Measurements from ENCODE around the gene CDKAL1.
"Not testable (repeated sequence)": the region's sequence is repeated elsewhere in the genome, so short reads cannot be mapped to it uniquely, and the experiment has no call there.

Gene CDKAL1

DNA sequence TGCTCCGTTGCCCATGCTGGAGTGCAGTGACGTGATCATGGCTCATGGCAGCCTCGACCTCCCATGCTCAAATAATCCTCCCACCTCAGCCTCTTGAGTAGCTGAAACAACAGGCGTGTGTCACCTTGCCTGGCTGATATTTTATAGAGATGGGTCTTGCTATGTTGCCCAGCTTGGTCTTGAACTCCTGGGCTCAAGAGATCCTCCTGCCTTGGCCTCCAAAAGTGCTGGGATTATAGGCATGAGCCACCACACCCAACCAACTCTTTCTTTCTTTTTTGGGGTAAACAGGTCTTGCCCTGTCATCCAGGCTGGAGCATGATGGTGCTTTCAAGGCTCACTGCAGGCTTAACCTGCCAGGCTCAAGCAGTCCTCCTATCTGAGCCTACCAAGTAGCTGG lies 266.4 kb downstream of the CDKAL1 start:
- DNase-seq (ENCODE audit: low read depth): no peak

DNA sequence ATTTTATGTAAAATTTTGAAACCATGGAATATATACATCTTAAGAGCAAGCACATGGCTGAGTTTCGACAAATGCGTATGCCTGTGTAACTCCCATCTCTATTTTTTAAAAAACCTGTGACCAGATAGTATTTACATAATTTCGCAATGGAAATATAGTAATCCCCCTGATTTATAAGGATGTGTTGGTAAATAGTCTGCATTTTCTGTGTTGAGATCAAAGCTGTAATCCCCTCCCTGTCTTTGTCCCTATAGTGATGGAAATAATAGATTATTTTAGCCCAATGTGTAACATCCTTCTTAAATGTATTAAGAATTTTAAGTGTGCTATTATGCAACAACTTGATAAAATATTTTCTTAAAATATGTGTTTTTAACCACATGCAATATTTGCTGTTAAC lies 267.3 kb downstream of the CDKAL1 start:
- DNase-seq (ENCODE audit: low read depth): no peak

DNA sequence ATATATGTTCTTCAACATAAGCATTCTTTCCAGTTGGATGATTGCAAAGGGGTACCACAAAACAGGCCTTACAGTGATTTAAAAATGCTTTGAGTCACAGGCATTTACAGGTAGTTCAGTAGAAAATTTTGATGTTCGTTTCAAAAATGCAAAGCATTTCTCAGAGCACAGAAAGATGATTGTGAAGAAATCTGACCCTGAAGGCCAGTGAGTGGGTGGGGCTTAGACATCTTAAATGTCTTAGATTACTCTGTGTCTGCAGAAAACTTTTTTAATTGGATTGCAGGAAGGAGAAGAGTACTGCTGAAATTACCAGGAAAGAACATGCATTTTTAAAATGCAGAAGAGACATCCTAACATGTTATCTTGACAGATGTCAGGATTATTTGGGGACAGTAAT lies 268.3 kb downstream of the CDKAL1 start:
- no peak for DNase-seq (ENCODE audit: low read depth)

DNA sequence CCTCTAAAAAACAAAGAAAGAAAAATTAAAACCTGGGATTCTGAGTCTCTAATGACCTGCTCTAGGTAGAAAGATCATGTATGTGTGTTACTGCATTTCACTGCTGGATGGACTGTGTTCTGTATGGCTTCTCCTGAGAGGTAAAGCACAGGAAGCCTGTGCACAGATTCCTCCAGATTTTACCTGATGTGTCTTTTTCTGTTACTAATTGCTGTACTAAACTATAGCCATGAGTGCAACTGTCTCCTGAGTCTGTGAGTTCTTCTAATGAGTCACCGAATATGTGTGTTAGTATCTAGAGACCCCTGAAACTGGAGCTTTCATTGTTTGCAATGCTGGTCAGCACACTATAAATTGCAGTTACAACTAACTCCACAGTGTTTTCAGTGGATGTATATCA lies 270.8 kb downstream of the CDKAL1 start:
- DNase-seq (ENCODE audit: low read depth): no peak

DNA sequence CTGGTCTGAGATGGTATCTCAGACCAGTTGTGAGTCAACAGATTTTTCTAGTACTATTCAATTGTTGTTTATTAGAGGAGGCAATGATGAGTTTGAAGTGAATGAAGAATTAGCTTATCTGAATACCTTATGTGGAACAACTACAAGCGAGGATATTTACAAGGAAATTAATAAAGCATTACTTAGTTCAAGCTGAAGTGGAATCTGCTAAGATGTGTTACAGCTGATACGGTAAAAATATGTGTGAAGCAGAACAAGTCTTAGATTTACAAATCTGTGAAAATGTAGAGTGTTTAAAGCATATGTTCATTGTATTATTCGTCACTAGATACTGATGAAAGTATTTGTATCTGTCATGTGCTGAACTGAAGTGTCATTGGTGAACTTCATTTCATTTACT lies 272.4 kb downstream of the CDKAL1 start:
- no peak for DNase-seq (ENCODE audit: low read depth)

DNA sequence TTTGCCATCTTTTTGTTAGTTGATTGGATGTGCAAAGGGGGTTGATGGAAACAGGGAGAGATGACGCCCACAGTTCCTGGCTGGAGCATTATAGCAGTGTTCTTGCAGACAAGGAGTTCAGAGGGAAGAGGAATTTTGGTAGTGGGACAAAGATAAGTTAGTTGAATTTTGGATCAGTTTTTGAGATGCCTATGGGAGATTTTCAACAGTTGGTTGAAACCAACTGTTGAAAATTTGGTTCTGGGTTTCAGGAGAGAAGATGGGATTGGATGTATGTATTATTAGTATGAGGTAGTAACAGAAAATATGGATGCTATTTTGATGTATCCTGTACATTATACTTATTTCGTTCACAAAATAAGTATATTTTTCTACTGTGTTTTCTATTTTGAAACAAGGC lies 274.2 kb downstream of the CDKAL1 start:
- no peak for DNase-seq (ENCODE audit: low read depth)

DNA sequence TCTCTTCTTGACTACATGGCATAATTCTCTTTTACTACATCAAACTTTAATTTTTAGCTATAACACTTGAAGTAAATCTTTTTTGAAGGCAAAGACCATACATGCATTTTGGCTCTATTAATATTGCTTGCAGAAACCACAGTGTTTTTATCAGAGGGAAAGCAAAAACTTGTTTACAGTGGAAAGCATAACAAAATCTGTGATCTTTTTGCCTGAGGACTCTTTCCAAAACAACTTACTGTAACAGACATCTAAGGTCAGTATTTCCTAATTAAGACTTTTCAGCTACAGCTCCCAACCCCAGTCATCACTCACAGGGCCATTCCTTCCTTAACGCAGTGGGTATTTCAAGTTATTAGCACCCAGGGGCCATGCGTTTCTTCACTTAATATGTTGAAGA lies 274.7 kb downstream of the CDKAL1 start:
- no peak for DNase-seq (ENCODE audit: low read depth)

DNA sequence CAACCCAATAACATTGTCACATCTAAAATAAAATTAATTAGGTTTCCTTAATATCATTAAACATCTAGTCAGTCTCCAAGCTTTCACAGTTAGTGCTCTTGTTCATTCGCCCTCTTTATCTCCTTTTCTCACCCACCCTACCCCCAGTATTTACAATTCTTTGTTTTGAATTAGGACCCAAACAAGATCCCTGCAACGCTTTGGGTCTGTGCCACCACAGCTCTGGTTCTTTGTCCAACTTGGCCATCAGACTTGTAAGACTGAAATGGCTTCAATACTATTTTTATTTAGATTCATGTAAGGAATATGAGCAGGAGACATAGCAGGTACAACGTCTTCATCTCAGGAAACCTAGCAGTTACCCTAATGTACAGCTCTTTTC lies 276.5 kb downstream of the CDKAL1 start:
- DNase-seq (ENCODE audit: low read depth): no peak

DNA sequence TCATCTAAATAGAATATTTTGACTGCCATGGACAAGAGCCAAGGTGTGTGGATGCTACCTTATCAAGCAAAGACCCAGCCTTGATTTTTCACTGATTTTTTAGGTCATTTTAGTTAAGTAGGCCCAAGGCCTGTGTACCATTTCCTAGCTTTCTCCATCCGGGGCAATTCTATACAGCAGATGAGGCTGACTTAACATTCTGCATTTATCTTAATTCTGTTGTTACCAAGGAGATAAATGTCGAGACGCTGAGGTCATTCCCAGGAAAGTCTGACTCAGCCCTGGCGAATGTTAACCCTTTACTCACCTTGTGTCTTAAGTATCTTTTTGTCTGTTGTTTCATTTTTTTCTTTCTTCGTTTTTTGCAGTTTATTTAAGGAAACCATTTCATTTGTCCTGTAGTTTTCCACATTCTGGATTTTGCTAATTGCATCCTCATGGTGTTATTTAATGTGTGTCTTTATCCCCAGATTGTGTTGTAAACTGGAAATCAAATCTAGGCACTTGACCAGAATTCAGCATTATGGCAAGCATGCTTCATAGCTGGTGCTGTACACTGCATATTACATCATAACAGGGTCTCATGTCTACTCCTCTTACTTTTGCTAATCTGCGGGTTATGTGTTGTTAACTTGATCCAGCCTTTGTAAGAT lies 277.0 kb downstream of the CDKAL1 start:
- DNase-seq (ENCODE audit: low read depth): no peak

DNA sequence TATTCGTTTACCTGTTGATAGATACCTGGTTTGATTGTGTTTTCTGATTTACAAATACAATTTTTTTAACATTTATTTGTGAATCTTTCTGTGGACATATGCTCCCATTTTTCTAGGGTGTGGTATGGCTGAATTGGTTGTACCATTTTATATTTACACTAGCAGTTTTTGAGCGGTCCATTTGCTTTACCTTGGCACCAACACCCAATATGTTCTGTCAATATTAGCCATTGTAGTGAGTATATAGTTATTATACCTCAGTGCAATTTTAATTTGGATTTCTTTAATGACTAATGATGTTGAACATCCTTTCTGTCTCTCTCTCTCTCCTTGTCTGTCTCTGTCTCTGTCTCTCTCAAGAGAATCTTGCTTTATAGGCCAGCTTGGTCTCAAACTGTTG lies 278.5 kb downstream of the CDKAL1 start:
- no peak for DNase-seq (ENCODE audit: low read depth)

DNA sequence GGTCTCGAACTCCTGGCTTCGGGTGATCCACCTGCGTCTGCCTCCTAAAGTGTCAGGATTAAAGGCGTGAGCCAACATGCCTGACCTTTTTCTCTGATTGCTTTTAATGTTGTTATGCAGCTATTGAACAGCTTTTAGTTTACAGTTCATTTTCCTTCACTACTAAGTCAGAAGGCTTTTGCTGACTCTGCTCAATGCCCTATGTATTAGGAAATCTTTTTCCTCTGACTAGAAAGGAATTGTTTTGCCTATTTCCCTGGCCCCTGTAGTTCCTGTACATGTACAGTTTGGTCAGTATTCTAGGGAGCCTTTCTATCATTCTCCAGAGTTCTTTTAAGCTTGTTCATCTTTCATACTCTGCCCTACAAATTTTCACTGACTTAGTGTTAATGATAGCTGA lies 280.2 kb downstream of the CDKAL1 start:
- DNase-seq (ENCODE audit: low read depth): no peak

DNA sequence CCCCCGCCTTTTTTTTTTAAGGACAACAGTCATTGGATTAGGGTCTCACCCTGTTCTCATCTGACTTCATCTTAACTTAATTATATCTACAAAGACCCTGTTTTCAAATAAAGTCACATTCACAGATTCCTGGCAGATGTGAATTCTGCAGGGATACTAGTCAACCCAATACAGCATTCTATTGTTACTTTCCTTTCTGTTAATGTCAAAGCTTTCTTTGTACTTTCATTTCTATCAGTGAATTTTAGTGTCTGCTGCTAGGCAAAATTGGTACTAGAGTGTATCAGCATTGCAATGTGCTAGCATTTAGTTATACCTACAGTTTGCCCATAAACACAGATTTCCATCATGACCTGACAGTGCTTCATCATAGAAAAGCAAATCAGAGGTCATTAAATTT lies 281.9 kb downstream of the CDKAL1 start:
- no peak for DNase-seq (ENCODE audit: low read depth)

DNA sequence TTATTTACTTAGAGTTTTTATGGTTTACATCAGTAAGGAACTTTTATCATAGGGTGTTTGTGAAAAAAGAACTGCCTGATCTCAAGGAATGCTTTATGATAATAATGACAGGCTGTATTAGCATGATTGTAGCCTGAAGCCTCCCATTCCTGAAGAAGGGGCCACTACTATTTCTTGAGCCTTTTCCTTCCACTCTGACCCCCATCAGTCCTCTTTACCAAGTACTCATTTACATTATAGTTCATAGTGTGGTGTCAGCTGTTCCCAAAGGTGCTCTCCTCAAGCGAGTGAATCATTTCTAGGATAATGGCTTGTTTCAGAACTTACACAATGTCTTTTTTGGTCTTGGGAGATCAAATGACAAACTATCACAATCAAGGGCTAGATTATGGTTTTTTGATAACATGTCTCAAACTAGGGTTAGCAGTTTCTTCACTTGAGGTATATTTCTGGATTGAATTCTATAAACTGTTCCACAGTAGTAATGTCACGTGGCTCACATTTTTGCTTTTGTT lies 283.6 kb downstream of the CDKAL1 start:
- no peak for DNase-seq (ENCODE audit: low read depth)

DNA sequence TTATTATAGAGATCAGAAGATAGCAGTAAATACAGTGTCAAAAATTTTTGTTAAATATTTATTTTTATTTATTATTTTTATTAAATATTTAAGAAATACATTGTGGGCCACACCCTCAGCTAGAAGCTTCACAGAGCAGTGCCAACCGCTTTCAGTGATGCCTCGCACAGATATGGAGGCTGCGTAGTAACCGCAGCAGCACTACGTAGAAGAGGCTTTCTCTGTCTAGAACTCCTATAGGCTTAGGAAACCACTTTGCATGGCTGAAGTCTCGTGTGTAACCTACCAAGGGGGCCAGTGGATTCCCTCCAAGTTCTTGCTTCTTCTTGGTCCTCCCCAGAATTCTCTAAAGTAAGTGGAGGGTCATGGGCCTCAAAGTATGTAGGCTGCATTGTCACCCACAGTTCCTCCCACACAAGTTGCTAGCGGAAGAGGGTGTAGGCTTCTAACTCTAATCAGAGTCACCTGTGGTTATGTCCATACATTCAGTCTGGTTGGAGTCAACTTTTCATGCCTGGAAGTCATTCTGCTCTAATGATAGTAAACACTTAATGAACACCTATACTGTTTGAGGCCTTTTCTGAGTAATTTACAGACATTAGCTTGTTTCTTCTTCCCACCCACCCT lies 285.6 kb downstream of the CDKAL1 start:
- DNase-seq (ENCODE audit: low read depth): no peak

DNA sequence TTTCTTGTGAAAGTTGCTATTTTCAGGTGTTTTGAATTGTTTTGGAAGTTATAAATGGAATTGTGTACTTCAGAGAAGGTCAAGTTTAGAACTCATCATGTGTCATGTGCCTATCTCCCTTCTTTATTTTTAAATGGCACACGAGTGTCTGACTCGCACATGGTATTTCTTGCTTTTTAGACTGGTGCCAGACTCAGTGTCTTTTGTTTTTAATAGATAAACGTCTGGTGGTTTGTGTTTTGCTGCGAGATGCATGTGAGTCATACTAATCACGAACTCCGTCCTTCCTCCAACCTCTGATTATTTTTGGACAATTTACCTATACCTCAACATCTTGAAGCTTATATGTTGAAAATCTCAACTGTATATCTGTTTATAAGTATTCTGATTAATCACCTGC lies 292.1 kb downstream of the CDKAL1 start:
- DNase-seq (ENCODE audit: low read depth): no peak

DNA sequence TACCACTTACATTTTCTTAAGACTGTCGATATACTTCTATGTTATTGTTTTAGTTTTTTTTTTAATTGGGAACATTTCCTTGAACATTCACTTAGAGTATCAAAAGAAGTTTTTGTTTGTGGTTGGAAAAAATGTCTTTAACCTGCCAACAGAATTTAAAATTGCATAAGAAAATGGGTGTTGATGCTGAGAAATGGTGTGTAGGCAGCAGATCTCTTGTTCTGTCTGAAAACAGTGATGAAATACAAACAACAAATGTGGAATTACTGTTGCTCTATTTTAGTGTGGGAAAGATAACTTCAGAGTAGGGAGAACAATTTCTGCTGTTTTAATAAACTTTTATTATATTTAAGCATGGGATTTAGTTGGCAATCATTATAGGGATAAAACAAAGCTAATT lies 293.5 kb downstream of the CDKAL1 start:
- no peak for DNase-seq (ENCODE audit: low read depth)

DNA sequence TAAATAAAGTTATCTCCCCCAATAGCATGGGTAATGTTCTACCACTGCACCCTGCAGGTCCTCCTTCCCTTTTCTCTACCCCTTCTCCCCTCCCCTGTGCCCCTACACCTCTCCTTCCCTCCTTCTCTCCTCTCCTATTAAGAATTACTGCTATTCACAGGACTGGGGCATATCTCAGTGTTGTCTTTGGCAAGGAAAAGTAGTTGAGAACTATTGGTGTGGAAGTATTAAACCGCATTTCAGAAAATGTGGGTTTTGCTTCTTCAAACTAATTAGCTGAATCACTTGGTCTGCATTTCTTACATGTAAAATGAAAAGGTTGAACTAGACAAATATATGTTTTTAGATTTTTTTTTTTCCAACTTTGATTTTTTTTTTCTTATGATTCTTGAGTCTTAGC lies 296.3 kb downstream of the CDKAL1 start:
- DNase-seq (ENCODE audit: low read depth): no peak

DNA sequence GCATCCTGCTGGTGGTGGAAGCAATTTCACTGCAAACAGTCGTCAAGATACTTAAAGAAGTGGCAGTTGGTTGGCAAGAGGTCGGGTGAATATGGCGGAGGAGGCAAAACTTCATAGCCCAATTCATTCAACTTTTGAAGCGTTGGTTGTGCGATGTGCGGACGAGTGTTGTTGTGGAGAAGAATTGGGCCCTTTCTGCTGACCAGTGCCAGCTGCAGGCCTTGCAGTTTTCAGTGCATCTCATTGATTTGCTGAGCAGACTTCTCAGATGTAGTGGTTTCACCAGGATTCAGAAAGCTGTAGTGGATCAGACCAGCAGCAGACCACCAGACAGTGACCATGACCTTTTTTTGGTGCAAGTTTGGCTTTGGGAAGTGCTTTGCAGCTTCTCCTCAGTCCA lies 297.0 kb downstream of the CDKAL1 start:
- not testable (repeated sequence) for DNase-seq (ENCODE audit: low read depth)

DNA sequence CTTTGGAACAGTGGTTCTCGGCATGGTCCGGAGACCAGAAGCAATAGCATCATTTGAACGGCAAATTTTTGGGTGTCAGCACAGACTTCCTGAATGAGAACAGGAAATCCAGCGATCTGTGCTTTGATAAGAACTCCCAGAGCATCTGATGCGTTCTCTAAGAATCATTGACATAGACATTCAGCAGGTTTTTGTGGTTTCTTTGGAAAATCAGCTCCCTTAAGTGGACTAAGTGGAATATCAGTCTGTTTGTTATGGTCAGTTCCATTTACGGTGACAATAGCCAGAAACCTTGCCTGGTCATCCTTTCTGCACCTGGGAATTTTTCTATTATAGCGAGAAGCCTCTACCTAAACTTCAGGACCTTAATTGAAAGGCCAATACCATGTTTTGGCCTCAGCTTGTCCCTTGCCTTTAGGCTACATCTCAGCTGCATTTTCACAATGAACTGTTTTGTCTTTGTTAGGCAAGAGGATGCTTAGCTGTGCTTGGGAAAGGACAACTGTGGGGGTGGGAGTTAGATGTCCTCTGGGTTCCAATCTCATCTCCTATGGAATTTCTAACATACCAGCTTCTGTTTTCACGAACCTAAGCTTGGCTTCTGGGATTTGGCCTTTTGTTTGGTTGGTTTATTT lies 299.7 kb downstream of the CDKAL1 start:
- no peak for DNase-seq (ENCODE audit: low read depth)

DNA sequence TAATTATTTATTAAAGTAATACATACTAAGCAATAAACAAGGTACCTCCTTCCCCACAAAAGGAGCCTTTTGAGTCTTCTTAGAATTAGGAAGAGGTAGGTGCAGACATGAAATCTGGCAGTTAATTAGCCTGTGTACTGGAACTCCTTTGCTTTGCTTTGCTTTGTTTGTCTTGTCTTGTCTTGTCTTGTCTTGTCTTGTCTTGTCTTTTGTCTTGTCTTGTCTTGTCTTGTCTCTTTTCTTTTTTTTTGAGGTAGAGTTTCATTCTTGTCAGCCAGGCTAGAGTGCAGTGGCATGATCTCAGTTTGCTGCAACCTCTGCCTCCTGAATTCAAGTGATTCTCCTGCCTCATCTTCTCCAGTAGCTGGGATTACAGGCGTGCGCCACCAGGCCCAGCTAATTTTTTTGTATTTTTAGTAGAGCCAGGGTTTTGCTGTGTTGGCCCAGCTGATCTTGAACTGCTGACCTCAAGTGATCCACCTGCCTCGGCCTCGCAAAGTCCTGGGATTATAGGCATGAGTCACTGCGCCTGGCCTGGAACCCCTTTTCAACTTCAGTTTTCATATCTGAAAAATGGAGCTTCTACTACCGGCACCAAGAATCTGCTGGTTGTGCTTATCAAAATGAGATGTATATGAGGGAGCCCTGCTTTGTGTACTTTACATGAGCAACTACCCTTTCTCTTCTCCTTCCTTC lies 301.2 kb downstream of the CDKAL1 start:
- DNase-seq (ENCODE audit: low read depth): no peak

DNA sequence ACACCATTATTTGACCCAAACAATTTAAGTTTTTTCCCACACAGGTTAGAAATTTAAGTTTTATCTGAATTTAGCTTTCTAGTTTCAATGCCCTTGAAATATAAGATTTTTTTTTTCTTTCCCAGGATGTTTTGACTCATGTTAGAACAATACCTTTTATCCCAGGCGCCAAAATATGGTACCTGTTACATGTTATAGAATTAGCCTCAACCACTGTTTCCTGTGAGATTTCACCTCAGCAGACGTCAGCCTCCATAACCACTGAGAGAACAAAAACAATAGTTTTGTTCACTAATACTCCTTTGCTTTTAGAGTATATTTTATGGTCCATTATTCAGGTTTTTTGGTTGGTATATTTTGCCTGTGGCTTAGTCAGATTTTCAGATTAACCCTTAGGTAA lies 302.9 kb downstream of the CDKAL1 start:
- no peak for DNase-seq (ENCODE audit: low read depth)

DNA sequence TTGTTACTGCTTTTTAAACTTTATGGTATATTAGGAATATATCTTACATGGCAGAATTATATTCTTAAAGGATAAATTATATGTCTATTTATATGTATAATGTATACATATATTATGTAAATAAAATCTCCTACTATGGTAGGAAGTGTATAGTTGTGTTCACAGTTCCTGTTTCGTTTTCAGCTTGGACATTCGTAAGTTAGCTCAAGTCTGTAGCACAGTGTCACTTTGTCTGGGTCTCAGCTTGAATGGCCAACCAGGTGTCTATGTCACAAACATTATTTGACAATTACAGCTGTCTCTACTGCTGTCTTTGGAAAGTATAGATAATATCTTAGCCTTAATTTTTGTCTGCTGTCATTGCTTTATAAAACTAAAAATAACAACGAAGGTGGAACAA lies 303.9 kb downstream of the CDKAL1 start:
- no peak for DNase-seq (ENCODE audit: low read depth)

DNA sequence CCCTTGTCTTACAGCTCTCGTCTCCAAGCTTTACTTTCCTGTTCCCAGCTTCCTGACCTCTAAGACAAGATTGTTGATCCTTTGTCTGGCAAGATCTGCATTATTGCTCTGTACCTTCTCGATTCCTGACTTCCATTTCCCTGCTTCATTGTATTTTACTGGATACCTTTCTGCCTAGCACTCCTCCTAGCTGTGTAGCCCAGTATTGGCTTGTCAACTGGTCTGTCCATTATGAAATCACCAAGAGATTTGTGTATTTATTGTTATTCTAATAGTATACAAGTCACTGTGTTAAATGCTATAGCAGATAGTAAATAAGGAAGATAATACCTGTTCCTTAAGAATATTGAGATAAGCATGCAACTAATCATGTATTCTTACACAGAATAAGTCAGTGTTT lies 305.4 kb downstream of the CDKAL1 start:
- no peak for DNase-seq (ENCODE audit: low read depth)
